B cell (primary cell): Measurements from ENCODE around the gene CTNNA2. TPM values are rescaled to one million over a fixed set of nuclear protein-coding genes. Genes with fewer than 3 reads are reported as not detected.

Experiments used
- ATAC-seq: fragments of 200-7000 bp; cut with Tn5 transposase; one replicate; pipeline ENCODE4 v1.10.0; 2021; ENCODE audit warnings: low read depth, mild to moderate bottlenecking, moderate number of reproducible peaks, moderate library complexity
- CTCF ChIA-PET: fragments of 350-600 bp; sonication (Branson Sonifier 250); formaldehyde crosslinking; loops from one replicate; lab custom pipeline; 2021; ENCODE audit warnings: antibody characterized with exemption, inconsistent platforms; lab: Charles Lee
- POLR2A ChIA-PET: fragments of 350-600 bp; sonication (Branson Sonifier 250); formaldehyde crosslinking; loops from one replicate; lab custom pipeline; 2021; ENCODE audit warnings: antibody characterized with exemption; lab: Charles Lee
- DNase-seq: peaks from one replicate; pipeline ENCODE4 v3.0.0; 2013
- H2AFZ ChIP-seq: 2 replicates; pipeline ENCODE4 v1.6.1; 2012; ENCODE audit warnings: mild to moderate bottlenecking, low read depth, low read length; ENCODE audit not compliant: insufficient read depth, poor library complexity, severe bottlenecking
- H3K27ac ChIP-seq, 2 donors: 1 replicate in 1 of 2; 2 replicates in 1 of 2; pipeline ENCODE4 v1.5.1; 2012 to 2013; ENCODE audit warnings: low read length in 2 of 2, mild to moderate bottlenecking in 2 of 2, moderate library complexity in 1 of 2
- H3K27me3 ChIP-seq, 4 experiments: fragments of 200-600 bp in 1 of 4; sonication (generic) in 1 of 4; replicated peaks in 1 of 4; 1 replicate in 2 of 4; 2 replicates in 2 of 4; pipeline versions ENCODE4 v1.6.1 to v1.7.0; 2013 to 2016; ENCODE audit warnings: low read length in 3 of 4, mild to moderate bottlenecking in 2 of 4, mixed read lengths in 1 of 4, moderate library complexity in 1 of 4; ENCODE audit not compliant: insufficient read depth in 4 of 4, control insufficient read depth in 3 of 4; ENCODE audit errors: control extremely low read depth in 1 of 4
- H3K36me3 ChIP-seq, 2 experiments: replicated peaks in 1 of 2; 1 replicate in 1 of 2; 2 replicates in 1 of 2; pipeline versions ENCODE4 v1.6.1 to v1.7.1; 2013; ENCODE audit warnings: low read length in 1 of 2; ENCODE audit not compliant: insufficient read depth in 2 of 2, control insufficient read depth in 1 of 2; ENCODE audit errors: control extremely low read depth in 1 of 2, extremely low read depth in 1 of 2
- H3K4me1 ChIP-seq, 2 donors: fragments of 200-600 bp in 1 of 2; sonication (generic) in 1 of 2; 1 replicate in 1 of 2; 2 replicates in 1 of 2; pipeline versions ENCODE4 v1.5.1 to v1.6.1; 2013 to 2017; ENCODE audit warnings: low read length in 2 of 2; ENCODE audit not compliant: control insufficient read depth in 2 of 2, insufficient read depth in 2 of 2
- H3K4me2 ChIP-seq: replicated peaks from 2 replicates; pipeline ENCODE3; 2012; ENCODE audit warnings: mild to moderate bottlenecking, low read depth, low read length; ENCODE audit not compliant: poor library complexity, severe bottlenecking
- H3K4me3 ChIP-seq, 5 experiments: fragments of 200-600 bp in 1 of 5; sonication (generic) in 1 of 5; 1 replicate in 3 of 5; 2 replicates in 2 of 5; pipeline versions ENCODE4 v1.5.1 to v1.7.0; 2011 to 2016; ENCODE audit warnings: low read length in 4 of 5, mild to moderate bottlenecking in 4 of 5, low read depth in 2 of 5, control low read depth in 1 of 5, moderate library complexity in 1 of 5; ENCODE audit not compliant: insufficient read depth in 1 of 5; ENCODE audit errors: control extremely low read depth in 1 of 5, extremely low read depth in 1 of 5
- H3K79me2 ChIP-seq: fragments of 200-600 bp; sonication (generic); one replicate; pipeline ENCODE4 v1.6.0; 2016; ENCODE audit warnings: low read length; ENCODE audit not compliant: control insufficient read depth, insufficient read depth
- H3K9ac ChIP-seq: fragments of 200-600 bp; sonication (generic); 2 replicates; pipeline ENCODE4 v1.6.1; 2017; ENCODE audit warnings: mild to moderate bottlenecking, low read length, moderate library complexity
- H3K9me3 ChIP-seq, 3 donors: one replicate each; pipeline versions ENCODE4 v1.6.1 to v1.7.1; 2013; ENCODE audit warnings: low read length in 2 of 3; ENCODE audit not compliant: control insufficient read depth in 2 of 3, insufficient read depth in 1 of 3; ENCODE audit errors: control extremely low read depth in 1 of 3
- H4K20me1 ChIP-seq: 2 replicates; pipeline ENCODE4 v1.6.0; 2012; ENCODE audit warnings: mild to moderate bottlenecking, low read length; ENCODE audit not compliant: insufficient read depth, control insufficient read depth, poor library complexity, severe bottlenecking
- H3K27ac Mint-ChIP-seq: one replicate; pipeline ENCODE4 v1.8.0; 2021; ENCODE audit warnings: mixed read lengths
- H3K27me3 Mint-ChIP-seq: one replicate; pipeline ENCODE4 v1.8.0; 2021; ENCODE audit warnings: mixed read lengths
- H3K4me1 Mint-ChIP-seq: one replicate; pipeline ENCODE4 v1.8.0; 2021; ENCODE audit warnings: mixed read lengths
- H3K4me3 Mint-ChIP-seq: one replicate; pipeline ENCODE4 v1.8.0; 2021; ENCODE audit warnings: mixed read lengths
- H3K9me3 Mint-ChIP-seq: one replicate; pipeline ENCODE4 v1.8.0; 2022; ENCODE audit warnings: mixed read lengths; ENCODE audit not compliant: insufficient read depth
- EZH2 ChIP-seq: IDR thresholded peaks from 2 replicates; pipeline ENCODE4 v1.6.1; 2012; ENCODE audit warnings: borderline replicate concordance, low read depth, mild to moderate bottlenecking, moderate library complexity, low read length; ENCODE audit not compliant: insufficient read depth, poor library complexity, severe bottlenecking
- WGBS: methylation state at CpG from one replicate; pipeline ENCODE4 v1.1.5; 2013; ENCODE audit warnings: missing lambda C conversion rate; ENCODE audit not compliant: insufficient coverage; 5-methylcytosine and 5-hydroxymethylcytosine counted together
- intact Hi-C: fragments of 100-400 bp; cut with micrococcal nuclease; formaldehyde crosslinking; loops from one replicate; pipeline ENCODE4 v1.10.0; 2022
- polyA plus RNA-seq: library from polyadenylated mRNA; depleted of rRNA; stranded (reverse); fragments of >200 nt; gene quantifications from 2 replicates; pipeline ENCODE4 v1.2.3, GENCODE V29; 2012
- total RNA-seq, 2 donors: library from RNA; stranded (reverse); fragments of 120-200 nt in 1 of 2; gene quantifications; 1 replicate in 1 of 2; 2 replicates in 1 of 2; pipeline versions ENCODE4 v1.2.3 to v1.2.4, GENCODE V29; 2013 to 2022
- TF ChIP-seq, protein P1 (sequence below): fragments of 200-600 bp; IDR thresholded peaks from one replicate; pipeline ENCODE4 v1.8.0; 2022; ENCODE audit warnings: antibody characterized with exemption, mild to moderate bottlenecking

Gene CTNNA2
- total and polyA plus RNA-seq, 2 donors (not counting 1 experiment from before 2014, with no cell fraction given): not detected

DNA sequence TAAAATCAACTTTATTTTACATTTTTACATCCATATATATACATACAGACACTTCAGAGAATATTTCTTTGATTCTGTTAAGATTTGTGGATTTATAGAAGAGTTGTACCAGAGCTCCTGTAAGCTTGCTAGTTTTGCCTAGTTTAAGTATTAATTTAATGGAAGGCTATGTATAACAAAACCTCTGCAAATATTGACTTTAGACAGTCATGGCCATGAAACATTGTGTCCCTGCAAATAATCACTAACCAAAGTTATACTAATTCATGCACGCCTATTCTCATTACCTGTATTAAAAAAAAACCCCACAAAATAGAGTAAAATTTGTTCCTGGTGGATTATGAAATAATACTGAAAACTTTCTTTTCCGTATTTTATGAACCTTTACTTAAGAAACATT lies 379.3 kb downstream of the CTNNA2 start:
- Histone ChIP-seq H3K36me3 (no peaks in the 10 kb centered on the region), H3K4me2 (no peak overlapping the region), H3K79me2 (no peaks in the 10 kb centered on the region), H3K27me3 (no peaks in the 10 kb centered on the region), H3K9ac (no peak overlapping the region), H4K20me1 (no peaks in the 10 kb centered on the region), H3K9me3 (no peaks in the 10 kb centered on the region), H3K4me3 (no peak overlapping the region), H3K27ac (no peak overlapping the region), H2AFZ (no peak overlapping the region), H3K4me1 (no peaks in the 10 kb centered on the region)
- Mint-ChIP-seq H3K4me1 (no peaks in the 10 kb centered on the region), H3K4me3 (no peak overlapping the region), H3K9me3 (no peaks in the 10 kb centered on the region), H3K27ac (no peak overlapping the region), H3K27me3 (no peaks in the 10 kb centered on the region)
- POLR2A ChIA-PET: no interaction called here
- TF ChIP-seq, protein P1, sequence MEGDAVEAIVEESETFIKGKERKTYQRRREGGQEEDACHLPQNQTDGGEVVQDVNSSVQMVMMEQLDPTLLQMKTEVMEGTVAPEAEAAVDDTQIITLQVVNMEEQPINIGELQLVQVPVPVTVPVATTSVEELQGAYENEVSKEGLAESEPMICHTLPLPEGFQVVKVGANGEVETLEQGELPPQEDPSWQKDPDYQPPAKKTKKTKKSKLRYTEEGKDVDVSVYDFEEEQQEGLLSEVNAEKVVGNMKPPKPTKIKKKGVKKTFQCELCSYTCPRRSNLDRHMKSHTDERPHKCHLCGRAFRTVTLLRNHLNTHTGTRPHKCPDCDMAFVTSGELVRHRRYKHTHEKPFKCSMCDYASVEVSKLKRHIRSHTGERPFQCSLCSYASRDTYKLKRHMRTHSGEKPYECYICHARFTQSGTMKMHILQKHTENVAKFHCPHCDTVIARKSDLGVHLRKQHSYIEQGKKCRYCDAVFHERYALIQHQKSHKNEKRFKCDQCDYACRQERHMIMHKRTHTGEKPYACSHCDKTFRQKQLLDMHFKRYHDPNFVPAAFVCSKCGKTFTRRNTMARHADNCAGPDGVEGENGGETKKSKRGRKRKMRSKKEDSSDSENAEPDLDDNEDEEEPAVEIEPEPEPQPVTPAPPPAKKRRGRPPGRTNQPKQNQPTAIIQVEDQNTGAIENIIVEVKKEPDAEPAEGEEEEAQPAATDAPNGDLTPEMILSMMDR: no peak
- intact Hi-C loops: no loop called here
- ATAC-seq (no peak), DNase-seq (no peak)
- no CpG with 5 or more reads among the region's 2 CpGs for WGBS
- CTCF ChIA-PET: no interaction called here

DNA sequence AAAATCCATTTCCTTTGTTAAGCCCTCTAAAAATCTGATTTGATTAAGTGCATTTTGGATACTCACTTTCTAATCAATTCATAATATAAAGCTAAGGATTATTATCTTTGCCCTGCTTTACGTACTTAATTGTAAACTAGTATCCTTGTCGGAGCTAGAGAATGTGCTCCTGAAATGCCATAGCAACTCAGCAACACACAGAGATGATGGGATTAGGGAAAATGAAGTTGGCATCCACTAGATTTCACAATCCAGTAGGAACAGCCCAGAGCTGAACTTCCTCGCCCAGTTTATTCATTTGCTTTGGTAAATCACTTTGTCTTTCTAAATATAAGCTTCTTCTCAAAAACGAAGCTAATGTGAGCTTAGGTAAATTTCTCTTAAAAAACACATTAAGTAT lies 386.3 kb downstream of the CTNNA2 start:
- Histone ChIP-seq H4K20me1 (no peaks in the 10 kb centered on the region), H3K27ac (no peak overlapping the region), H3K36me3 (no peaks in the 10 kb centered on the region), H3K9ac (no peak overlapping the region), H2AFZ (no peak overlapping the region), H3K4me2 (no peak overlapping the region), H3K4me3 (no peak overlapping the region), H3K9me3 (no peaks in the 10 kb centered on the region), H3K4me1 (no peaks in the 10 kb centered on the region), H3K27me3 (no peaks in the 10 kb centered on the region), H3K79me2 (no peaks in the 10 kb centered on the region)
- DNase-seq: no peak
- H3K9me3 Mint-ChIP-seq: no peaks in the 10 kb centered on the region
- no peak overlapping the region for H3K27ac Mint-ChIP-seq
- ChIA-PET POLR2A (no interaction called here), CTCF (no interaction called here)
- no peaks in the 10 kb centered on the region for H3K27me3 Mint-ChIP-seq
- TF ChIP-seq, protein P1: no peak
- no peak for TF ChIP-seq EZH2
- no peak for ATAC-seq
- intact Hi-C loops: no loop called here
- no peaks in the 10 kb centered on the region for H3K4me1 Mint-ChIP-seq
- WGBS: no CpG with 5 or more reads among the region's 4 CpGs
- no peak overlapping the region for H3K4me3 Mint-ChIP-seq
